B cell (primary cell): ENCODE results near the gene PDZD2. TPM values are rescaled to one million over a fixed set of nuclear protein-coding genes. Genes with fewer than 3 reads are reported as not detected.

Experiments
- ATAC-seq: fragments of 200-7000 bp; cut with Tn5 transposase; one replicate; pipeline ENCODE4 v1.10.0; 2021; ENCODE audit warnings: low read depth, mild to moderate bottlenecking, moderate number of reproducible peaks, moderate library complexity
- CTCF ChIA-PET: fragments of 350-600 bp; sonication (Branson Sonifier 250); formaldehyde crosslinking; loops from one replicate; lab custom pipeline; 2021; ENCODE audit warnings: antibody characterized with exemption, inconsistent platforms; lab: Charles Lee
- POLR2A ChIA-PET: fragments of 350-600 bp; sonication (Branson Sonifier 250); formaldehyde crosslinking; loops from one replicate; lab custom pipeline; 2021; ENCODE audit warnings: antibody characterized with exemption; lab: Charles Lee
- DNase-seq: peaks from one replicate; pipeline ENCODE4 v3.0.0; 2013
- H2AFZ ChIP-seq: 2 replicates; pipeline ENCODE4 v1.6.1; 2012; ENCODE audit warnings: mild to moderate bottlenecking, low read depth, low read length; ENCODE audit not compliant: insufficient read depth, poor library complexity, severe bottlenecking
- H3K27ac ChIP-seq, 2 donors: 1 replicate in 1 of 2; 2 replicates in 1 of 2; pipeline ENCODE4 v1.5.1; 2012 to 2013; ENCODE audit warnings: low read length in 2 of 2, mild to moderate bottlenecking in 2 of 2, moderate library complexity in 1 of 2
- H3K27me3 ChIP-seq, 4 experiments: fragments of 200-600 bp in 1 of 4; sonication (generic) in 1 of 4; replicated peaks in 1 of 4; 1 replicate in 2 of 4; 2 replicates in 2 of 4; pipeline versions ENCODE4 v1.6.1 to v1.7.0; 2013 to 2016; ENCODE audit warnings: low read length in 3 of 4, mild to moderate bottlenecking in 2 of 4, mixed read lengths in 1 of 4, moderate library complexity in 1 of 4; ENCODE audit not compliant: insufficient read depth in 4 of 4, control insufficient read depth in 3 of 4; ENCODE audit errors: control extremely low read depth in 1 of 4
- H3K36me3 ChIP-seq, 2 experiments: replicated peaks in 1 of 2; 1 replicate in 1 of 2; 2 replicates in 1 of 2; pipeline versions ENCODE4 v1.6.1 to v1.7.1; 2013; ENCODE audit warnings: low read length in 1 of 2; ENCODE audit not compliant: insufficient read depth in 2 of 2, control insufficient read depth in 1 of 2; ENCODE audit errors: control extremely low read depth in 1 of 2, extremely low read depth in 1 of 2
- H3K4me1 ChIP-seq, 2 donors: fragments of 200-600 bp in 1 of 2; sonication (generic) in 1 of 2; 1 replicate in 1 of 2; 2 replicates in 1 of 2; pipeline versions ENCODE4 v1.5.1 to v1.6.1; 2013 to 2017; ENCODE audit warnings: low read length in 2 of 2; ENCODE audit not compliant: control insufficient read depth in 2 of 2, insufficient read depth in 2 of 2
- H3K4me2 ChIP-seq: replicated peaks from 2 replicates; pipeline ENCODE3; 2012; ENCODE audit warnings: mild to moderate bottlenecking, low read depth, low read length; ENCODE audit not compliant: poor library complexity, severe bottlenecking
- H3K4me3 ChIP-seq, 5 experiments: fragments of 200-600 bp in 1 of 5; sonication (generic) in 1 of 5; 1 replicate in 3 of 5; 2 replicates in 2 of 5; pipeline versions ENCODE4 v1.5.1 to v1.7.0; 2011 to 2016; ENCODE audit warnings: low read length in 4 of 5, mild to moderate bottlenecking in 4 of 5, low read depth in 2 of 5, control low read depth in 1 of 5, moderate library complexity in 1 of 5; ENCODE audit not compliant: insufficient read depth in 1 of 5; ENCODE audit errors: control extremely low read depth in 1 of 5, extremely low read depth in 1 of 5
- H3K79me2 ChIP-seq: fragments of 200-600 bp; sonication (generic); one replicate; pipeline ENCODE4 v1.6.0; 2016; ENCODE audit warnings: low read length; ENCODE audit not compliant: control insufficient read depth, insufficient read depth
- H3K9ac ChIP-seq: fragments of 200-600 bp; sonication (generic); 2 replicates; pipeline ENCODE4 v1.6.1; 2017; ENCODE audit warnings: mild to moderate bottlenecking, low read length, moderate library complexity
- H3K9me3 ChIP-seq, 3 donors: one replicate each; pipeline versions ENCODE4 v1.6.1 to v1.7.1; 2013; ENCODE audit warnings: low read length in 2 of 3; ENCODE audit not compliant: control insufficient read depth in 2 of 3, insufficient read depth in 1 of 3; ENCODE audit errors: control extremely low read depth in 1 of 3
- H4K20me1 ChIP-seq: 2 replicates; pipeline ENCODE4 v1.6.0; 2012; ENCODE audit warnings: mild to moderate bottlenecking, low read length; ENCODE audit not compliant: insufficient read depth, control insufficient read depth, poor library complexity, severe bottlenecking
- H3K27ac Mint-ChIP-seq: one replicate; pipeline ENCODE4 v1.8.0; 2021; ENCODE audit warnings: mixed read lengths
- H3K27me3 Mint-ChIP-seq: one replicate; pipeline ENCODE4 v1.8.0; 2021; ENCODE audit warnings: mixed read lengths
- H3K4me1 Mint-ChIP-seq: one replicate; pipeline ENCODE4 v1.8.0; 2021; ENCODE audit warnings: mixed read lengths
- H3K4me3 Mint-ChIP-seq: one replicate; pipeline ENCODE4 v1.8.0; 2021; ENCODE audit warnings: mixed read lengths
- H3K9me3 Mint-ChIP-seq: one replicate; pipeline ENCODE4 v1.8.0; 2022; ENCODE audit warnings: mixed read lengths; ENCODE audit not compliant: insufficient read depth
- EZH2 ChIP-seq: IDR thresholded peaks from 2 replicates; pipeline ENCODE4 v1.6.1; 2012; ENCODE audit warnings: borderline replicate concordance, low read depth, mild to moderate bottlenecking, moderate library complexity, low read length; ENCODE audit not compliant: insufficient read depth, poor library complexity, severe bottlenecking
- WGBS: methylation state at CpG from one replicate; pipeline ENCODE4 v1.1.5; 2013; ENCODE audit warnings: missing lambda C conversion rate; ENCODE audit not compliant: insufficient coverage; 5-methylcytosine and 5-hydroxymethylcytosine counted together
- intact Hi-C: fragments of 100-400 bp; cut with micrococcal nuclease; formaldehyde crosslinking; loops from one replicate; pipeline ENCODE4 v1.10.0; 2022
- polyA plus RNA-seq: library from polyadenylated mRNA; depleted of rRNA; stranded (reverse); fragments of >200 nt; gene quantifications from 2 replicates; pipeline ENCODE4 v1.2.3, GENCODE V29; 2012
- total RNA-seq, 2 donors: library from RNA; stranded (reverse); fragments of 120-200 nt in 1 of 2; gene quantifications; 1 replicate in 1 of 2; 2 replicates in 1 of 2; pipeline versions ENCODE4 v1.2.3 to v1.2.4, GENCODE V29; 2013 to 2022
- TF ChIP-seq, protein P1 (sequence below): fragments of 200-600 bp; IDR thresholded peaks from one replicate; pipeline ENCODE4 v1.8.0; 2022; ENCODE audit warnings: antibody characterized with exemption, mild to moderate bottlenecking

The PDZD2 gene
- total and polyA plus RNA-seq, 2 donors (not counting 1 experiment from before 2014, with no cell fraction given), result not detected

DNA sequence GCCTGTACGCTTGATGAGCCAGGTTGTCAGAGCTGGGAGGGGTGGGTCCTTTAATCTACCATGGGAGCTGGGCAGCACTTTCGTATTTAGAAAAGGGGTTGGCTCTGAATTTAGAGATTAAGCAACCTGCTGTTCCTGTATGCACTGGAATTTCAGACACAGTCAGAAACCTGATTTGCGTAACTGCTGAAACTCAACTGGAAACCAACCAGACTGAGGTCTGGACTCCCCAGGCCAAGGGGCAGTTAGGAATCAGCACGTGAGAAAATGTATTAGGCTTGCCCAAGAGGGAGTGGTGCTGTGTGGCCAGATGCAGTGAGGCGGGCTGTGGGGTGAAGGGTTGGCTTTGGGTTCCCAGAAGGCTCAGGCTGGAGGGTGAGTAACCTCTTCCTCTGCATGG, 300.2 kb downstream of the PDZD2 start:
- H3K9me3 Mint-ChIP-seq, result no peaks in the 10 kb centered on the region
- WGBS, result 91% methylated on average over 4 of the region's 5 CpGs
- no peak for DNase-seq
- CTCF ChIA-PET, result no interaction called here
- no peak overlapping the region for H3K4me3 Mint-ChIP-seq
- Histone ChIP-seq H3K27ac (no peak overlapping the region), H3K36me3 (no peaks in the 10 kb centered on the region), H3K79me2 (no peaks in the 10 kb centered on the region), H3K4me3 (no peak overlapping the region), H3K27me3 (no peaks in the 10 kb centered on the region), H2AFZ (no peak overlapping the region), H4K20me1 (no peaks in the 10 kb centered on the region), H3K9me3 (peaks cover 0 to 4% (median 0%) of the 10 kb centered on the region in 3 donors), H3K4me2 (no peak overlapping the region), H3K9ac (no peak overlapping the region), H3K4me1 (no peaks in the 10 kb centered on the region)
- H3K27me3 Mint-ChIP-seq, result no peaks in the 10 kb centered on the region
- POLR2A ChIA-PET, result no interaction called here
- intact Hi-C loops, result no loop called here
- H3K27ac Mint-ChIP-seq, result no peak overlapping the region
- no peak for ATAC-seq
- H3K4me1 Mint-ChIP-seq, result no peaks in the 10 kb centered on the region
- TF ChIP-seq, protein P1, sequence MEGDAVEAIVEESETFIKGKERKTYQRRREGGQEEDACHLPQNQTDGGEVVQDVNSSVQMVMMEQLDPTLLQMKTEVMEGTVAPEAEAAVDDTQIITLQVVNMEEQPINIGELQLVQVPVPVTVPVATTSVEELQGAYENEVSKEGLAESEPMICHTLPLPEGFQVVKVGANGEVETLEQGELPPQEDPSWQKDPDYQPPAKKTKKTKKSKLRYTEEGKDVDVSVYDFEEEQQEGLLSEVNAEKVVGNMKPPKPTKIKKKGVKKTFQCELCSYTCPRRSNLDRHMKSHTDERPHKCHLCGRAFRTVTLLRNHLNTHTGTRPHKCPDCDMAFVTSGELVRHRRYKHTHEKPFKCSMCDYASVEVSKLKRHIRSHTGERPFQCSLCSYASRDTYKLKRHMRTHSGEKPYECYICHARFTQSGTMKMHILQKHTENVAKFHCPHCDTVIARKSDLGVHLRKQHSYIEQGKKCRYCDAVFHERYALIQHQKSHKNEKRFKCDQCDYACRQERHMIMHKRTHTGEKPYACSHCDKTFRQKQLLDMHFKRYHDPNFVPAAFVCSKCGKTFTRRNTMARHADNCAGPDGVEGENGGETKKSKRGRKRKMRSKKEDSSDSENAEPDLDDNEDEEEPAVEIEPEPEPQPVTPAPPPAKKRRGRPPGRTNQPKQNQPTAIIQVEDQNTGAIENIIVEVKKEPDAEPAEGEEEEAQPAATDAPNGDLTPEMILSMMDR, result no peak
- no peak for TF ChIP-seq EZH2

DNA sequence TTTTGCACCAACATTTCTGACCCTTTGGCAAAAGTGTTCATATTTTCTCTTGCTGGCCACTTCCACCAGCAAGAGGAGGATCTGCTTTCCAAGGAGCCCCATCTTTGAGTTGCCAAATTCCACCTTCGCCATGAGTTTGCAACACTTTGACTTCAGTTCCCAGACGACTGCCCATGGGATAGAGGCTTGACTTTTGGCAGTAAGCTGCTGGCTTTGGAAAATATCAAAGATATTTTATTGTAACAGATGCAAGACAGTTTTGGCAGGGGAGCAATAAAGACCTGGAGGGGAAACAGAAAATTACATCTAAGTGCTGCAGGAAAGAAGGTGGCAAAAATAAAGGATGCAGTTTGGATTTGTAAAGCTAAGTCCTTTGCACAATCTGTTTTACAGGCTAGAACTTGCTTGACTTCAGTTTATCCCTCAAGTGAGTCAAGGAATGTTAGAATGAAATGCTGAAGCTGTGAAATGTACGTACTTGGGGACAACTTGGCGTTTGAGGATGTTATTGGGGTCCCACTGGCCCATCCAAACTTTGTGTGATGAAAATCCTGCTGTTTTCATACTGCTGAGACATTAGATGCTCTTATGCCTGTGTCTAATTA, 302.3 kb downstream of the PDZD2 start:
- Histone ChIP-seq H3K79me2 (no peaks in the 10 kb centered on the region), H2AFZ (no peak overlapping the region), H3K9ac (no peak overlapping the region), H3K27ac (no peak overlapping the region), H3K36me3 (no peaks in the 10 kb centered on the region), H3K9me3 (peaks cover 0 to 4% (median 0%) of the 10 kb centered on the region in 3 donors), H3K27me3 (no peaks in the 10 kb centered on the region), H4K20me1 (no peaks in the 10 kb centered on the region), H3K4me3 (no peak overlapping the region), H3K4me1 (no peaks in the 10 kb centered on the region), H3K4me2 (no peak overlapping the region)
- no peak overlapping the region for H3K4me3 Mint-ChIP-seq
- CTCF ChIA-PET, result no interaction called here
- H3K27ac Mint-ChIP-seq, result no peak overlapping the region
- no peak for ATAC-seq
- H3K9me3 Mint-ChIP-seq, result no peaks in the 10 kb centered on the region
- no peaks in the 10 kb centered on the region for H3K27me3 Mint-ChIP-seq
- no peak for DNase-seq
- no peaks in the 10 kb centered on the region for H3K4me1 Mint-ChIP-seq
- TF ChIP-seq, protein P1, result no peak
- no peak for TF ChIP-seq EZH2
- 92% methylated on average over 4 of the region's 4 CpGs for WGBS
- POLR2A ChIA-PET, result no interaction called here
- intact Hi-C loops, result no loop called here
